Measurements from ENCODE around the gene DENND6B.

DNA sequence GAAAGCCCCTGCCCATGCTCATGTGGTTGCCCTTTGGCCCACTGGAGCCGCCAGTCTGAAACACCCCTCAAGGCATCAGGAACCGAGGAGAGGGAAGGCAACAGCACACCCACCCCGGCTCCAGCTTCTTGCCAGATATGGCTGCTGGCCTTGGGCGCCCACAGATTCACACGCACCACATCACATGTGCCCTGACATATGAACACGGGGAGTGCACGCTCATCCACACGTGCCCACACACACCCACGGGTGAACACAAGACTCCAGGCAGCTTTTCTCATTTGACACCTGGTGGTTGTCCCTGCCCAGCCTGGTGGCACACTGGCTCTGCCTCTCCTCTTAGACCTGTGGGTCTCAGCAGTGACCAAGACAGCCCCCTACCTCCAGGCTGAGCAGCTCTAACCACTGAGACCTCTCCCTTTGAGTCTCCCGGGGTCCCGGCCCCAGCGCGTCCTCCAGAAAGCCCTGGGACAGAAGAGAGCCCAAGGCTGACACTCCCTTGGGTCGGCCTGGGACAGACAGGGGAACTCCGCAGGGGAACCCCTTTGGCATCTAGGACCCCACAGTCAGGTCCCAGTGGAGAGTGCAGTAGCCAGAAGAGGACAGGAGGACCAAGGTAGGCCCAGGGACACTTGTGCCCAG is 62.6 kb downstream of the DENND6B start:
- TF ChIP-seq, protein P1, sequence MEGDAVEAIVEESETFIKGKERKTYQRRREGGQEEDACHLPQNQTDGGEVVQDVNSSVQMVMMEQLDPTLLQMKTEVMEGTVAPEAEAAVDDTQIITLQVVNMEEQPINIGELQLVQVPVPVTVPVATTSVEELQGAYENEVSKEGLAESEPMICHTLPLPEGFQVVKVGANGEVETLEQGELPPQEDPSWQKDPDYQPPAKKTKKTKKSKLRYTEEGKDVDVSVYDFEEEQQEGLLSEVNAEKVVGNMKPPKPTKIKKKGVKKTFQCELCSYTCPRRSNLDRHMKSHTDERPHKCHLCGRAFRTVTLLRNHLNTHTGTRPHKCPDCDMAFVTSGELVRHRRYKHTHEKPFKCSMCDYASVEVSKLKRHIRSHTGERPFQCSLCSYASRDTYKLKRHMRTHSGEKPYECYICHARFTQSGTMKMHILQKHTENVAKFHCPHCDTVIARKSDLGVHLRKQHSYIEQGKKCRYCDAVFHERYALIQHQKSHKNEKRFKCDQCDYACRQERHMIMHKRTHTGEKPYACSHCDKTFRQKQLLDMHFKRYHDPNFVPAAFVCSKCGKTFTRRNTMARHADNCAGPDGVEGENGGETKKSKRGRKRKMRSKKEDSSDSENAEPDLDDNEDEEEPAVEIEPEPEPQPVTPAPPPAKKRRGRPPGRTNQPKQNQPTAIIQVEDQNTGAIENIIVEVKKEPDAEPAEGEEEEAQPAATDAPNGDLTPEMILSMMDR (IDR thresholded peaks at IDR 0.05): no peak
- no peak for TF ChIP-seq POLR2A (IDR thresholded peaks at IDR 0.05)
